Neural crest cell (in vitro differentiated cells): Measurements from ENCODE around the gene SIRPB1. TPM values are rescaled to one million over a fixed set of nuclear protein-coding genes. Genes with fewer than 3 reads are reported as not detected.

Experiments
- DNase-seq: peaks from one replicate; pipeline ENCODE4 v3.0.0; 2021; ENCODE audit warnings: low read depth, mixed read lengths, low spot score
- H3K27ac Mint-ChIP-seq: one replicate; pipeline ENCODE4 v1.8.0; 2021; ENCODE audit warnings: mild to moderate bottlenecking, mixed read lengths; ENCODE audit not compliant: unreplicated experiment
- H3K27me3 Mint-ChIP-seq: 2 replicates; pipeline ENCODE4 v1.8.0; 2021; ENCODE audit warnings: low read depth, mild to moderate bottlenecking, mixed read lengths
- H3K36me3 Mint-ChIP-seq: 2 replicates; pipeline ENCODE4 v1.8.0; 2021; ENCODE audit warnings: low read depth, mild to moderate bottlenecking, mixed read lengths
- H3K4me1 Mint-ChIP-seq: 2 replicates; pipeline ENCODE4 v1.8.0; 2021; ENCODE audit warnings: mixed read lengths
- H3K4me3 Mint-ChIP-seq: one replicate; pipeline ENCODE4 v1.8.0; 2021; ENCODE audit warnings: mild to moderate bottlenecking, mixed read lengths
- H3K9me3 Mint-ChIP-seq: 2 replicates; pipeline ENCODE4 v1.8.0; 2021; ENCODE audit warnings: mixed read lengths
- total RNA-seq: library from RNA; stranded (reverse); gene quantifications from 2 replicates; pipeline ENCODE4 v1.2.1, GENCODE V29; 2021
- TF ChIP-seq, protein P1 (sequence below): fragments of 200-600 bp; sonication (generic); conservative IDR thresholded peaks from 2 replicates; pipeline ENCODE4 v1.5.0; 2021; ENCODE audit warnings: antibody characterized with exemption, mild to moderate bottlenecking

Gene SIRPB1
- total RNA-seq, 1 donor from 2014 or later: 0.77 TPM

DNA sequence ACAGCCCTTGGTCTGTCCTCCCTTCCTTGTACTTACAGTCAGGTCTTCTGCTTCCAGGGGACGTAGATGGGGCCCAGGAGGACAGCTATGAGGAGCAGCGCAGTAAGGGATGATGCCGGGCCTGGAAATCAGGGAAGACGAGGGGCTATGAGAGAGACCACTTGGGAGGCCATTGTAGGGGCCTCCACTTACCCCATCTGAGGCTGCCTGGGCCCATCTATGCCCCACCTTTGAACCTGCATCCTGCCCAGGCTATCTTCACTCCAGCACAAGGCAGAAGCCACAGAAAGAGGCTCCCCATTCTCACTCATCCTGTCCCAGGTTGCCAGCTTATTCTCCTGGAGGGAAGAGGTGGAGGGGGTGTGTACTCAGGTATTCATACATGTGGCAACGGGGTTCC is 10.4 kb upstream of the SIRPB1 start:
- TF ChIP-seq, protein P1, sequence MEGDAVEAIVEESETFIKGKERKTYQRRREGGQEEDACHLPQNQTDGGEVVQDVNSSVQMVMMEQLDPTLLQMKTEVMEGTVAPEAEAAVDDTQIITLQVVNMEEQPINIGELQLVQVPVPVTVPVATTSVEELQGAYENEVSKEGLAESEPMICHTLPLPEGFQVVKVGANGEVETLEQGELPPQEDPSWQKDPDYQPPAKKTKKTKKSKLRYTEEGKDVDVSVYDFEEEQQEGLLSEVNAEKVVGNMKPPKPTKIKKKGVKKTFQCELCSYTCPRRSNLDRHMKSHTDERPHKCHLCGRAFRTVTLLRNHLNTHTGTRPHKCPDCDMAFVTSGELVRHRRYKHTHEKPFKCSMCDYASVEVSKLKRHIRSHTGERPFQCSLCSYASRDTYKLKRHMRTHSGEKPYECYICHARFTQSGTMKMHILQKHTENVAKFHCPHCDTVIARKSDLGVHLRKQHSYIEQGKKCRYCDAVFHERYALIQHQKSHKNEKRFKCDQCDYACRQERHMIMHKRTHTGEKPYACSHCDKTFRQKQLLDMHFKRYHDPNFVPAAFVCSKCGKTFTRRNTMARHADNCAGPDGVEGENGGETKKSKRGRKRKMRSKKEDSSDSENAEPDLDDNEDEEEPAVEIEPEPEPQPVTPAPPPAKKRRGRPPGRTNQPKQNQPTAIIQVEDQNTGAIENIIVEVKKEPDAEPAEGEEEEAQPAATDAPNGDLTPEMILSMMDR: no peak
- Mint-ChIP-seq H3K27me3 (peaks cover 25% of the 10 kb centered on the region), H3K27ac (no peak overlapping the region), H3K9me3 (peaks cover 2% of the 10 kb centered on the region), H3K36me3 (no peaks in the 10 kb centered on the region), H3K4me3 (no peak overlapping the region), H3K4me1 (no peaks in the 10 kb centered on the region)
- DNase-seq: no peak

DNA sequence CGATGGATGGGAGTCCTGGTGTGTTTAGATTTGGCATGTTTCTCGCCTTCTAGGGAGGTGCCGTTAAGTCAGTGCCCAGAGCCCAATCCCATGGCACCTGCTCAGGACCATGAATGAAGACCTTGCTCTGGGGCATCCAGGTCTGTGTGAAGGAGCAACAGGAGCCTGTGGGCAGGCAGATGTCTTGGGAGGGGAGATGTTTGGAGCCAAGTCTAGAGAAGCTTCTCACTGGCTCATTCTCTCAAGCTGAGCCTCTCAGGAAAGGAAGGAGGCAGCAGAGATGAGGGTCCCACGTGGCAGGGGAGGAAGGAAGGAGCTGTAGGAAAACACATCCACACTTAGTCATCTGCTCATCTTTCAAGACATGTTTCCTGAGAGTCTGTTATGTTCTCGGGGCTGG is 9.5 kb upstream of the SIRPB1 start:
- TF ChIP-seq, protein P1: no peak
- peaks cover 2% of the 10 kb centered on the region for H3K9me3 Mint-ChIP-seq
- no peak overlapping the region for H3K4me3 Mint-ChIP-seq
- peaks cover 25% of the 10 kb centered on the region for H3K27me3 Mint-ChIP-seq
- H3K36me3 Mint-ChIP-seq: no peaks in the 10 kb centered on the region
- H3K4me1 Mint-ChIP-seq: no peaks in the 10 kb centered on the region
- H3K27ac Mint-ChIP-seq: no peak overlapping the region
- DNase-seq: no peak

- no peak overlapping the region for H3K27ac Mint-ChIP-seq
- H3K4me3 Mint-ChIP-seq: no peak overlapping the region
- TF ChIP-seq, protein P1: no peak
- H3K27me3 Mint-ChIP-seq: peaks cover 25% of the 10 kb centered on the region
- no peaks in the 10 kb centered on the region for H3K4me1 Mint-ChIP-seq
- DNase-seq: no peak
- no peaks in the 10 kb centered on the region for H3K36me3 Mint-ChIP-seq
- H3K9me3 Mint-ChIP-seq: peaks cover under 1% of the 10 kb centered on the region
Observed at GRCh38 chr20:1628621-1629020, 8.8 kb upstream of the SIRPB1 start.

DNA sequence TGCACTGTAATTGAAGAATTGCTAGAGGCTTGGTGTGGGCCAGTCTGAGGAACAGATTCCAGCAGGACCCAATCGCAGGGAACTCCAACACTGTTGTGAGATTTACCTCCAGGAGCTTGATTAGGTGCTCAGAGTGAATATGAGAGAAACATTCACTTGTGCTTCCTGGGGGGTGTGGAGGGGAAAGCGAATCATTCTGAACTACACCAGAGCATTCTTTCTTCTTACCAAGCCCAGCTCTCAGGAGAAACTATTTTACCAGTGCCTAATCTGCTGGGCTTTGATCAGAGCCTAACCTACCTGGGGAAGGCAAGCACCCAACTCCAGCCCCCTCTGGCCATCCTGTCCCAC is 7.4 kb upstream of the SIRPB1 start:
- TF ChIP-seq, protein P1: no peak
- no peak overlapping the region for H3K4me3 Mint-ChIP-seq
- DNase-seq: no peak
- H3K9me3 Mint-ChIP-seq: no peaks in the 10 kb centered on the region
- H3K4me1 Mint-ChIP-seq: no peaks in the 10 kb centered on the region
- peaks cover 29% of the 10 kb centered on the region for H3K27me3 Mint-ChIP-seq
- no peaks in the 10 kb centered on the region for H3K36me3 Mint-ChIP-seq
- no peak overlapping the region for H3K27ac Mint-ChIP-seq

DNA sequence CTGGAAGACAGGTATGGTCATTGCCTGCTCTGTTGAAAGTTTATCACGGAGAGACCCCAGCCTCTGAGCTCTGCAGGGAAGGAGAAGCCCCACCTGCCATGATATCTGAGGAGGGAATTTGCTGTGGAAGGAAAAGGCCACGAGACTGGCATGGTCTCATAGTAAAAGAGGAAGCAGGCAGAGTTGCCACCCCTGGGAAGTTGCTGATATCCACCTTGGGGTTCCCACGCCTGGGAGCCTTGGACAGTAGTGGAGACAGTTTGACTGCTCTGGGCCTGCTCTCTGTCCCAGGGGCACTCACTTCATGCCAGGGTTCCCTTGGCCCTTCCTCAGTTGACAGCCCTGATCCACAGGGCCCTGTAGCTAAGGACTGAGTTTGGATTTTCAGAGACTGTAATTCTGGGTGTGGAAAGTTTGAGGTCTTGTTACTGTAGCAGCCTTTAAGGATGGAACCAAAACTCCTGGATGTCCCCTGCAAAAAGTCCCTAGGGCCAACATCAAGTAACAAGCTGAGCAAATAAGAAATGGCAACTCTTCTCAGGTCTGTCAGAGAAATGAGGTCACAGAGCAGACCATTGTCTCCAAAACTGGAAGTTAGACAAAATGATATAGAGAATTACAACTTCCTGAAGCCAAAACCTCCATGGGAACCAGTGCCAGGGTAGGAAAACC is 6.9 kb upstream of the SIRPB1 start:
- Mint-ChIP-seq H3K36me3 (no peaks in the 10 kb centered on the region), H3K4me3 (no peak overlapping the region), H3K27me3 (peaks cover 27% of the 10 kb centered on the region), H3K27ac (no peak overlapping the region), H3K4me1 (no peaks in the 10 kb centered on the region), H3K9me3 (no peaks in the 10 kb centered on the region)
- TF ChIP-seq, protein P1: no peak
- DNase-seq: no peak
